OCI-LY7 (cell line): ENCODE data around the gene SLC25A30. TPM values are rescaled to one million over a fixed set of nuclear protein-coding genes. Genes with fewer than 3 reads are reported as not detected.
"Not testable (repeated sequence)": the region's sequence is repeated elsewhere in the genome, so short reads cannot be mapped to it uniquely, and the experiment has no call there.

Experiments
- BruUV-seq: library from RNA; stranded (reverse); fragments of 400-500 nt; replicated peaks from 2 replicates; lab custom pipeline; 2021; lab: Mats Ljungman, UMichigan
- CTCF ChIA-PET: fragments of 300-600 bp; sonication (Branson Sonifier 250); formaldehyde crosslinking; loops from one replicate; lab custom pipeline; 2022; ENCODE audit warnings: antibody characterized with exemption; ENCODE audit not compliant: unreplicated experiment; lab: Charles Lee
- POLR2A ChIA-PET: fragments of 300-600 bp; sonication (Branson Sonifier 250); formaldehyde crosslinking; loops from one replicate; lab custom pipeline; 2022; ENCODE audit warnings: antibody characterized with exemption; lab: Charles Lee
- DNase-seq: peaks from one replicate; pipeline ENCODE4 v3.0.0-alpha.2; 2015; ENCODE audit warnings: low spot score
- H2AFZ ChIP-seq: fragments of 200-600 bp; sonication (generic), shearing (Covaris generic); 2 replicates; pipeline ENCODE4 v1.6.1; 2014; ENCODE audit warnings: mild to moderate bottlenecking, antibody characterized with exemption, low read length, moderate library complexity
- H3K27ac ChIP-seq: fragments of 200-600 bp; sonication (generic); 2 replicates; pipeline ENCODE4 v1.5.1; 2014; ENCODE audit warnings: mixed run types, low read depth, mild to moderate bottlenecking, moderate library complexity, low read length, inconsistent platforms; ENCODE audit not compliant: poor library complexity, severe bottlenecking
- H3K36me3 ChIP-seq: fragments of 200-600 bp; sonication (generic); 2 replicates; pipeline ENCODE4 v1.6.1; 2014; ENCODE audit warnings: mild to moderate bottlenecking, antibody characterized with exemption, low read length, moderate library complexity, mixed read lengths; ENCODE audit not compliant: insufficient read depth
- H3K4me1 ChIP-seq: fragments of 200-600 bp; sonication (generic); 2 replicates; pipeline ENCODE4 v1.5.1; 2014; ENCODE audit warnings: mild to moderate bottlenecking, low read length; ENCODE audit not compliant: insufficient read depth, poor library complexity, severe bottlenecking
- H3K4me2 ChIP-seq: fragments of 200-600 bp; sonication (generic); 2 replicates; pipeline ENCODE4 v1.6.1; 2014; ENCODE audit warnings: mild to moderate bottlenecking, low read length
- H3K4me3 ChIP-seq: fragments of 200-600 bp; sonication (generic); 2 replicates; pipeline ENCODE4 v1.5.1; 2014; ENCODE audit warnings: mild to moderate bottlenecking, low read depth, low read length; ENCODE audit not compliant: poor library complexity, severe bottlenecking
- H3K79me2 ChIP-seq: fragments of 200-600 bp; sonication (generic); 2 replicates; pipeline ENCODE4 v1.6.1; 2016; ENCODE audit warnings: low read depth, mild to moderate bottlenecking, low read length, moderate library complexity, mixed read lengths; ENCODE audit not compliant: insufficient read depth
- H3K9me2 ChIP-seq: fragments of 200-600 bp; sonication (generic); 2 replicates; pipeline ENCODE4 v1.6.1; 2016; ENCODE audit warnings: mild to moderate bottlenecking, low read length, mixed read lengths; ENCODE audit not compliant: insufficient read depth
- H3K9me3 ChIP-seq: fragments of 200-600 bp; sonication (generic); 2 replicates; pipeline ENCODE4 v1.6.1; 2014; ENCODE audit warnings: mild to moderate bottlenecking, mixed run types, low read length, mixed read lengths
- H4K20me1 ChIP-seq: fragments of 200-600 bp; sonication (generic); 2 replicates; pipeline ENCODE4 v1.6.1; 2014; ENCODE audit warnings: mild to moderate bottlenecking, antibody characterized with exemption, low read length, moderate library complexity, mixed read lengths; ENCODE audit not compliant: insufficient read depth
- CTCF ChIP-seq: fragments of 200-600 bp; sonication (generic); conservative IDR thresholded peaks from 2 replicates; pipeline ENCODE4 v1.5.1; 2014; ENCODE audit warnings: mild to moderate bottlenecking, antibody characterized with exemption, low read length, moderate library complexity, mixed read lengths
- EZH2phosphoT487 ChIP-seq: fragments of 200-600 bp; sonication (generic); IDR thresholded peaks from 2 replicates; pipeline ENCODE4 v1.6.1; 2018; ENCODE audit warnings: low read depth, borderline replicate concordance, mild to moderate bottlenecking, mixed run types, antibody characterized with exemption, low read length, moderate library complexity, mixed read lengths
- intact Hi-C: fragments of 100-400 bp; cut with micrococcal nuclease; formaldehyde crosslinking; loops from one replicate; pipeline ENCODE4 v1.10.0; 2022; ENCODE audit not compliant: unreplicated experiment
- total RNA-seq, 2 experiments: library from RNA; depleted of rRNA in 1 of 2; stranded (reverse); fragments of >200 nt in 1 of 2; shearing (Covaris generic) in 1 of 2; gene quantifications; 2 replicates each; pipeline ENCODE4 v1.2.3, GENCODE V29; 2014 to 2022

Gene SLC25A30
- total RNA-seq, 2 experiments from 2014 or later = 0.78 to 1.5 TPM

- ChIA-PET CTCF (interaction anchor here (0.6 kb wide), 1 partner anchor 982 kb away, joined by 3 read pairs; no protein-coding TSS in a partner anchor), POLR2A (interaction anchor here (0.7 kb wide), 1 partner anchor 185 kb away, joined by 3 read pairs; no protein-coding TSS in a partner anchor)
- no peak overlapping the region for H3K27ac ChIP-seq
- no peak overlapping the region for H3K4me3 ChIP-seq
- H3K9me2 ChIP-seq = no peaks in the 10 kb centered on the region
- H3K9me3 ChIP-seq = no peaks in the 10 kb centered on the region
- BruUV-seq = no TSS peak
- no peak for DNase-seq
- no peak overlapping the region for H2AFZ ChIP-seq
- 0 out of 2 replicates have a peak, but pooled peaks cover 4% of the 10 kb centered on the region for H3K79me2 ChIP-seq
- no peaks in the 10 kb centered on the region for H4K20me1 ChIP-seq
- intact Hi-C loops = no loop called here
- TF ChIP-seq CTCF = no peak
- no peak for TF ChIP-seq EZH2phosphoT487
- H3K4me2 ChIP-seq = no peak overlapping the region
- H3K4me1 ChIP-seq = peaks cover 12% of the 10 kb centered on the region
- peaks cover 52% of the 10 kb centered on the region for H3K36me3 ChIP-seq
These were observed 66.1 kb downstream of the SLC25A30 start for GRCh38 chr13:45352031-45352430.

GRCh38 chr13:45350152-45350551 is 68.0 kb downstream of the SLC25A30 start:
- BruUV-seq = no TSS peak
- POLR2A ChIA-PET = no interaction called here
- H3K79me2 ChIP-seq = 0 out of 2 replicates have a peak, but pooled peaks cover 4% of the 10 kb centered on the region
- no peak overlapping the region for H3K4me3 ChIP-seq
- H4K20me1 ChIP-seq = no peaks in the 10 kb centered on the region
- CTCF ChIA-PET = no interaction called here
- no peaks in the 10 kb centered on the region for H3K9me3 ChIP-seq
- no peaks in the 10 kb centered on the region for H3K9me2 ChIP-seq
- H2AFZ ChIP-seq = no peak overlapping the region
- peaks cover 12% of the 10 kb centered on the region for H3K4me1 ChIP-seq
- intact Hi-C loops = no loop called here
- H3K4me2 ChIP-seq = no peak overlapping the region
- no peak overlapping the region for H3K27ac ChIP-seq
- H3K36me3 ChIP-seq = peaks cover 52% of the 10 kb centered on the region
- no peak for TF ChIP-seq CTCF
- no peak for DNase-seq

- intact Hi-C loops = no loop called here
- H3K4me1 ChIP-seq = peaks cover 12% of the 10 kb centered on the region
- H3K4me2 ChIP-seq = no peak overlapping the region
- no peak overlapping the region for H3K27ac ChIP-seq
- no peak overlapping the region for H3K4me3 ChIP-seq
- H3K36me3 ChIP-seq = peaks cover 55% of the 10 kb centered on the region
- H3K9me2 ChIP-seq = no peaks in the 10 kb centered on the region
- ChIA-PET POLR2A (no interaction called here), CTCF (no interaction called here)
- TF ChIP-seq EZH2phosphoT487 = no peak
- no peak for TF ChIP-seq CTCF
- no peak overlapping the region for H2AFZ ChIP-seq
- no TSS peak for BruUV-seq
- H3K9me3 ChIP-seq = no peaks in the 10 kb centered on the region
- H3K79me2 ChIP-seq = 0 out of 2 replicates have a peak, but pooled peaks cover 4% of the 10 kb centered on the region
- DNase-seq = no peak
- H4K20me1 ChIP-seq = no peaks in the 10 kb centered on the region
These were observed 68.7 kb downstream of the SLC25A30 start for GRCh38 chr13:45349438-45349837.

- H3K4me2 ChIP-seq, H2AFZ ChIP-seq, H3K27ac ChIP-seq, H3K9me2 ChIP-seq, H3K9me3 ChIP-seq, CTCF ChIA-PET, BruUV-seq, H3K4me3 ChIP-seq, DNase-seq: not testable (repeated sequence)
- intact Hi-C loops = loop anchor here (5.0 kb wide), 1 partner anchor 838 kb away; the partner anchor contains the start of gene LCP1
- H3K79me2 ChIP-seq = peaks cover 34% of the 10 kb centered on the region
- peaks cover 15% of the 10 kb centered on the region for H3K4me1 ChIP-seq
- POLR2A ChIA-PET = interaction anchor here (0.6 to 1.3 kb wide), 2 partner anchors 13 to 15 kb away, joined by 3 read pairs; no protein-coding TSS in a partner anchor
- peaks cover 13% of the 10 kb centered on the region for H4K20me1 ChIP-seq
- peaks cover 49% of the 10 kb centered on the region for H3K36me3 ChIP-seq
These were observed 74.1 kb downstream of the SLC25A30 start for GRCh38 chr13:45344064-45344463.
